Mesothelial cell of epicardium (in vitro differentiated cells): Measurements from ENCODE around the gene MTFMT. TPM values are rescaled to one million over a fixed set of nuclear protein-coding genes. Genes with fewer than 3 reads are reported as not detected.

Source experiments
- DNase-seq, 2 experiments: peaks; one replicate each; pipeline ENCODE4 v3.0.0; 2021; ENCODE audit warnings: low spot score in 2 of 2; ENCODE audit not compliant: unreplicated experiment in 2 of 2
- H3K27ac Mint-ChIP-seq: 2 replicates; pipeline ENCODE4 v1.8.0; 2021; ENCODE audit warnings: mixed read lengths
- H3K27me3 Mint-ChIP-seq: 2 replicates; pipeline ENCODE4 v1.8.0; 2021; ENCODE audit warnings: low read depth, mixed read lengths
- H3K36me3 Mint-ChIP-seq: 2 replicates; pipeline ENCODE4 v1.8.0; 2021; ENCODE audit warnings: mixed read lengths
- H3K4me1 Mint-ChIP-seq: 2 replicates; pipeline ENCODE4 v1.8.0; 2021; ENCODE audit warnings: mixed read lengths
- H3K4me3 Mint-ChIP-seq: 2 replicates; pipeline ENCODE4 v1.8.0; 2021; ENCODE audit warnings: mild to moderate bottlenecking, moderate library complexity, mixed read lengths
- H3K9me3 Mint-ChIP-seq: 2 replicates; pipeline ENCODE4 v1.8.0; 2021; ENCODE audit warnings: mixed read lengths
- total RNA-seq: library from RNA; stranded (reverse); gene quantifications from 3 replicates; pipeline ENCODE4 v1.2.1, GENCODE V29; 2021
- TF ChIP-seq, protein P1 (sequence below): fragments of 200-600 bp; sonication (generic); IDR thresholded peaks from one replicate; pipeline ENCODE4 v1.5.0; 2021; ENCODE audit warnings: antibody characterized with exemption; ENCODE audit not compliant: unreplicated experiment

MTFMT gene
- total RNA-seq, 1 donor from 2014 or later: 17.8 TPM

DNA sequence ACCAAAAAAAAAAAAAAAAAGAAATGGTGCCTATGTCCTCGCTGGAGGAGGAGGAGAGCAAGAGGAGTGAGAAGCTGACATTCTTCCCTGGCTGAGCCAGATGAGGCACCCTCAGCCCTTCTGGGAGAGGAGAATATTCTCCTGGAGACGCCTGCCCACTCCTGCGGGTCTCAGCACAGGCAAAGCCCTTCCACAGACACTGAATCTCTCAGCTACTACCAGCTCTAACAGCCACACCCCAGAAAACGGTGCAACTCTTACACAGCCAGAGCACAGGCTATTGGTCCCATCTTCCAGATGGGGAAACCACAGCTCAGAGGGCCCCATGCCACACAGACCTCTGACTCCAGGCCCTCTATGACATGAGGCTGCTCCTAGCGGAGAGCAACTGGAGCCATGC is 32.6 kb upstream of the MTFMT start:
- no peak overlapping the region for H3K4me3 Mint-ChIP-seq
- no peaks in the 10 kb centered on the region for H3K9me3 Mint-ChIP-seq
- peaks cover 9% of the 10 kb centered on the region for H3K27me3 Mint-ChIP-seq
- DNase-seq: no peak
- TF ChIP-seq, protein P1, sequence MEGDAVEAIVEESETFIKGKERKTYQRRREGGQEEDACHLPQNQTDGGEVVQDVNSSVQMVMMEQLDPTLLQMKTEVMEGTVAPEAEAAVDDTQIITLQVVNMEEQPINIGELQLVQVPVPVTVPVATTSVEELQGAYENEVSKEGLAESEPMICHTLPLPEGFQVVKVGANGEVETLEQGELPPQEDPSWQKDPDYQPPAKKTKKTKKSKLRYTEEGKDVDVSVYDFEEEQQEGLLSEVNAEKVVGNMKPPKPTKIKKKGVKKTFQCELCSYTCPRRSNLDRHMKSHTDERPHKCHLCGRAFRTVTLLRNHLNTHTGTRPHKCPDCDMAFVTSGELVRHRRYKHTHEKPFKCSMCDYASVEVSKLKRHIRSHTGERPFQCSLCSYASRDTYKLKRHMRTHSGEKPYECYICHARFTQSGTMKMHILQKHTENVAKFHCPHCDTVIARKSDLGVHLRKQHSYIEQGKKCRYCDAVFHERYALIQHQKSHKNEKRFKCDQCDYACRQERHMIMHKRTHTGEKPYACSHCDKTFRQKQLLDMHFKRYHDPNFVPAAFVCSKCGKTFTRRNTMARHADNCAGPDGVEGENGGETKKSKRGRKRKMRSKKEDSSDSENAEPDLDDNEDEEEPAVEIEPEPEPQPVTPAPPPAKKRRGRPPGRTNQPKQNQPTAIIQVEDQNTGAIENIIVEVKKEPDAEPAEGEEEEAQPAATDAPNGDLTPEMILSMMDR: no peak
- peaks cover 2% of the 10 kb centered on the region for H3K36me3 Mint-ChIP-seq
- H3K4me1 Mint-ChIP-seq: peaks cover 8% of the 10 kb centered on the region
- no peak overlapping the region for H3K27ac Mint-ChIP-seq

DNA sequence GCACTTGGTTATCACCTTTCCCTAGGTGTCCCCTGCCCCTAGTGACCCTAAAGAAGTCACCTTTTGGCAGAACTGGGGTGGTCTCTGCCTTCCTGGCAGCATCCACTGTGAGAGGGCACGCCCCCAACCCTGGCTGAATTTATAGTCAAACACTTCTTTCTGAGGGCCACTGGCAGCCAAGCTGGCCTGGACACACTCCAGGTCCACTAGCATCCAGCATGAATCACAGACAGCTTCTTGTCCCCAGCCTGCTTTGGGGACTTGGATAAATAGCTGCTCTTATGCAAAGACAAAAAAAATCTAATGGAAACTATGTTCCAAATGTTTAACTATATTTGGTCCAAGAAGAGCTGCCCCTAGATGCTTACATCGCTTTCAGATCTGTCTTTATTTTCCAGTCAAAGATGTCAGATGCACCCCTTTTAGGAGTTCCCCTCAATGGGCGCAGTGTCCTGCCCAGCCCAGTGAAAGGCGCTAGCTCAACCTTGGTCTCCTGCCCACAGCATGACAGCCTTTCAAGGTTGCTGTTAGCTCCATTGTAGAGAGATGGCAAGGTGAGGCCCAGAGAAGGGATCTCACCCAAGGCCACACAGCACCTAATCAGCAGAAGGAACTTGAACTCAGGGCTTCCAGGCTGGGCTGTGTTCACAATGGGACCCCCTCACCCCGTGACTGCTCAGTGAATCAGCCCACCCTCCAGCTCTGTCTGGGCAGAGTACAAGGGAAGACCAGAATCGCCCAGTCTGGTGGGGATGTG is 31.4 kb upstream of the MTFMT start:
- TF ChIP-seq, protein P1: no peak
- H3K9me3 Mint-ChIP-seq: no peaks in the 10 kb centered on the region

DNA sequence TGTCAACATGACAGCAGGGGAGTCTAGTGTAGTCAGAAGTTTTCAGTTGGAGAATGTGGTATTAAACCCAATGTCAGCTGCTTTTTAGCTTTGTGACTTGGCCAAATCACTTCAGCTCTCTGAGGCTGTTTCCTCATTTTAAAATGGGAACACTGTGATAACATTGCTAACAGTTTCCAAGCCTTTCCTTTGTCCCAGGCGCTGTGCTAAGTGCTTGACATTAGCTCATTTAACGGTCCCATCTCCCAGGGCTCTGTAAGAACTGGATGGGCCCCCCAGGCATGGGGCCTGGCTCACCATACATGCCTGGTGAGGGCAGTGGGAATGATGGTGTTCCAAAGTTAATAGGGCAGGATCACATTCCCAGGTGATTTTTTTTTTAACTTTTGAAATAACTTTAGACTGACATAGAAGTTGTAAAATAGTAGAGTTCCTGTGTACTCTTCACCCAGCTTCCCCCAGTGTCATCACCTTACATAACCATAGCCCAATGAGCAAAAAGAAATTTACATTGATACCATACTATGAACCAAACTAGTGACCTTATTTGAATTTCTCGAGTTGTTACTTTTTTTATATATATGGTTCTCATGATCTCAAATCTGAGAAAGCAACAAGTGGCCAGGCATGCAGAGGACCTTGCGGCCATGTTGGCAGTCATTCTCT is 30.6 kb upstream of the MTFMT start:
- H3K27ac Mint-ChIP-seq: no peak overlapping the region

More for the DNA sequence above, 31.4 kb upstream of the MTFMT start:
- Mint-ChIP-seq H3K4me3 (no peak overlapping the region), H3K27me3 (peaks cover 4% of the 10 kb centered on the region), H3K4me1 (peaks cover 1% of the 10 kb centered on the region), H3K27ac (no peak overlapping the region), H3K36me3 (peaks cover 2% of the 10 kb centered on the region)
- DNase-seq: no peak

DNA sequence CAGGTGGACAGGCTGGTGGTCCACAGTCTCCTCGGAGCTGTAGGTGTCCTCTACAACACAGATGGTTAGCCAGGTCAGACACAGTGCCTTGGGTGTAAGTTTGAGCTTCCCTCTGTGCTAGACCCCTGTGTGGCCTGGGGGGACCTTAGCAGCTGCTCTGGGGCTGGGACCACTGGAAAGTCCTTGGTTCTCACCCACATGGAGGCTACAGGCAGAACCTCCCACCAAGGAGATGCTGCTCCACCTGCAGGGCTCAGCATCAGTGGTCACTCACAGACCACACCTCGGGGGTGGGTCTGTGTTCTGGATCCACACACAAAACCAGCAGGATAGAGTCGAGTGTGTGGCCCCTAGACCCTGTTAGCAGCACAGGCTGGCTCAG is 29.9 kb upstream of the MTFMT start:
- Mint-ChIP-seq H3K27ac (no peak overlapping the region), H3K9me3 (no peaks in the 10 kb centered on the region), H3K27me3 (no peaks in the 10 kb centered on the region), H3K36me3 (peaks cover 2% of the 10 kb centered on the region), H3K4me1 (no peaks in the 10 kb centered on the region), H3K4me3 (no peak overlapping the region)
- no peak for DNase-seq
- TF ChIP-seq, protein P1: no peak

More for the DNA sequence above, 30.6 kb upstream of the MTFMT start:
- DNase-seq: no peak
- Mint-ChIP-seq H3K27me3 (no peaks in the 10 kb centered on the region), H3K4me1 (no peaks in the 10 kb centered on the region), H3K4me3 (no peak overlapping the region), H3K9me3 (no peaks in the 10 kb centered on the region), H3K36me3 (peaks cover 2% of the 10 kb centered on the region)
- TF ChIP-seq, protein P1: no peak

DNA sequence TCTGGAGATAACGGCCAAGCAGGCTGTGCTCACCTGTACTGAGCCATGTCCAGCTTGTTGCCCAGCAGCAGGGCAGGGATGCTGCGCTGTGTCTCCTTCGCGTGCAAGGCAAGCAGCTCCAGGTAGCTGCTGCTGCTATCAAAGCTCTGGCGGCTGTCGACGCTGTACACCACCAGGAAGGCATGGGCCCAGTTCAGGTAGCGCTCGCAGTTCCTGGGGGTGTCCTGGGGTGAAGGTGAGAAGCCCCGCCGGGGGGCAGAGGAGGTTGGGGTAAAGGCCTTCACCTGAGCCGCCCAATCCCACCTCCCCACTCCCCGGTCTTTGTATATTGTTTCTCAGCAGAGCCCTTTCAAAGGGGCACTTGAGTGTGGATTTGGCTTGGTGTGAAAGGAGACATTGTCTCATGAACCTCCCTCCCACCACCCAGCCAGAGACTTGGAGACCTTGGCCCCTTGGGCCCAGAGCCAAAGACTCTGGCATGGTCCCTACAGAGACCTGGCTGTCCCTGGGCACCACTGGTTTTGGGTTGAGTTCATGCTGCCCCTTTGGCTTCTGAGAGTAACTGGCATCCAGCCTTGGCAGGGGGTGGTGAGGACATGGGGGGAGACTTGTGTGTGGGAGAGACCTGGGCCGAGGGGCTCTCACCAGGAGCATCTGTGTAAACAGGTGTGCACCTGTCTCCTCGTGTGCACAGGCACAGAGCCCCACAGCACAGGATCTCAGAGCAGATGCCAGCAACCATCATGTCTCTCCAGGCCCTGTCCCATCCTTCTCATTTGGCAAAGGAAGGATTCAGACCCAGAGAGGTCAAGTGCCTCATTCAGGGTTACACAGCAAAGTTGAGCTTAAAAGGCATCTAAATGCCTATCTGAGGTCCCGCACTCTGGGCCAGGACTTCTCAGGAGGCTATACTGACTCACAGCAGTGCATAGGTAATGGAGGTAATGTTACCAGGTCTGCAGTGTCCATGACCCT is 29.2 kb upstream of the MTFMT start:
- no peak overlapping the region for H3K4me3 Mint-ChIP-seq
- no peaks in the 10 kb centered on the region for H3K4me1 Mint-ChIP-seq
- no peak overlapping the region for H3K27ac Mint-ChIP-seq
- no peaks in the 10 kb centered on the region for H3K27me3 Mint-ChIP-seq
- no peaks in the 10 kb centered on the region for H3K9me3 Mint-ChIP-seq
- TF ChIP-seq, protein P1: no peak
- no peak for DNase-seq
- H3K36me3 Mint-ChIP-seq: peaks cover 2% of the 10 kb centered on the region
